Suprapubic skin (tissue), 4 donors: ENCODE results near the gene CPNE5.

Source experiments
- CTCF ChIP-seq, 2 donors: fragments of 200-600 bp in 1 of 2; fragments of 450-650 bp in 1 of 2; sonication (generic) in 1 of 2; IDR thresholded peaks; one replicate each; pipeline ENCODE4 v1.5.1; 2016 to 2019; ENCODE audit warnings: antibody characterized with exemption in 2 of 2, mild to moderate bottlenecking in 1 of 2, moderate library complexity in 1 of 2
- EP300 ChIP-seq: sonication (generic); formaldehyde crosslinking; IDR thresholded peaks from one replicate; pipeline ENCODE4 v1.6.1; 2017; ENCODE audit warnings: antibody characterized with exemption
- POLR2A ChIP-seq, 2 donors: fragments of 450-650 bp; IDR thresholded peaks; one replicate each; pipeline ENCODE4 v1.6.1; 2017; ENCODE audit warnings: antibody characterized with exemption in 2 of 2, mild to moderate bottlenecking in 2 of 2, moderate library complexity in 2 of 2
- POLR2AphosphoS5 ChIP-seq, 3 donors: sonication (generic); formaldehyde crosslinking; IDR thresholded peaks; one replicate each; pipeline ENCODE4 v1.6.1; 2017; ENCODE audit warnings: antibody characterized with exemption in 3 of 3

GRCh38 chr6:36749829-36750489 lies 89.3 kb downstream of the CPNE5 start:
- no peak for TF ChIP-seq CTCF (IDR thresholded peaks at IDR 0.05)
- TF ChIP-seq POLR2AphosphoS5 (IDR thresholded peaks at IDR 0.05): no peak
- TF ChIP-seq EP300: no peak
- TF ChIP-seq POLR2A (IDR thresholded peaks at IDR 0.05): no peak
